GM21423 (cell line): ENCODE data around the gene SPAG16.
A peak's percentile ranks its signal among the peaks of the same experiment; 100 is the strongest.
"Not testable (repeated sequence)": the region's sequence is repeated elsewhere in the genome, so short reads cannot be mapped to it uniquely, and the experiment has no call there.

Experiments used
- ATAC-seq: cut with Tn5 transposase; IDR thresholded peaks from one replicate; pipeline ENCODE4 v1.9.1; 2021; ENCODE audit warnings: mild to moderate bottlenecking, moderate library complexity; ENCODE audit not compliant: unreplicated experiment

The SPAG16 gene

GRCh38 chr2:213688133-213688532, 403.9 kb downstream of the SPAG16 start:
- no peak for ATAC-seq

- not testable (repeated sequence) for ATAC-seq
Observed at GRCh38 chr2:213688825-213689224, 404.6 kb downstream of the SPAG16 start.

GRCh38 chr2:213689585-213689984, 405.3 kb downstream of the SPAG16 start:
- no peak for ATAC-seq

GRCh38 chr2:213691351-213691750, 407.1 kb downstream of the SPAG16 start:
- ATAC-seq = no peak

- no peak for ATAC-seq
Observed at GRCh38 chr2:213696442-213696841, 412.2 kb downstream of the SPAG16 start.

- not testable (repeated sequence) for ATAC-seq
Observed at GRCh38 chr2:213701365-213701764, 417.1 kb downstream of the SPAG16 start.

GRCh38 chr2:213703406-213704098, 419.3 kb downstream of the SPAG16 start:
- no peak for ATAC-seq

- no peak for ATAC-seq
Observed at GRCh38 chr2:213710164-213710563, 425.9 kb downstream of the SPAG16 start.

GRCh38 chr2:213718411-213718810, 434.1 kb downstream of the SPAG16 start:
- not testable (repeated sequence) for ATAC-seq

- ATAC-seq = no peak
Observed at GRCh38 chr2:213722565-213722964, 438.3 kb downstream of the SPAG16 start.

- ATAC-seq = no peak
Observed at GRCh38 chr2:213723041-213723560, 438.8 kb downstream of the SPAG16 start.

- no peak for ATAC-seq
Observed at GRCh38 chr2:213723707-213724106, 439.4 kb downstream of the SPAG16 start.

GRCh38 chr2:213726101-213726500, 441.8 kb downstream of the SPAG16 start:
- no peak for ATAC-seq

- ATAC-seq = peak; percentile 81
Observed at GRCh38 chr2:213733893-213734292, 449.6 kb downstream of the SPAG16 start.

- peak; percentile 66 for ATAC-seq
Observed at GRCh38 chr2:213740453-213740852, 456.2 kb downstream of the SPAG16 start.

- peak; percentile 63 for ATAC-seq
Observed at GRCh38 chr2:213751446-213751845, 467.2 kb downstream of the SPAG16 start.

GRCh38 chr2:213752575-213752974, 468.3 kb downstream of the SPAG16 start:
- no peak for ATAC-seq

GRCh38 chr2:213757525-213757924, 473.3 kb downstream of the SPAG16 start:
- no peak for ATAC-seq

- ATAC-seq = no peak
Observed at GRCh38 chr2:213763354-213763753, 479.1 kb downstream of the SPAG16 start.

GRCh38 chr2:213763963-213764362, 479.7 kb downstream of the SPAG16 start:
- ATAC-seq = no peak

GRCh38 chr2:213764849-213765248, 480.6 kb downstream of the SPAG16 start:
- no peak for ATAC-seq

GRCh38 chr2:213766062-213766461, 481.8 kb downstream of the SPAG16 start:
- peak; percentile 31 for ATAC-seq

GRCh38 chr2:213766465-213766901, 482.2 kb downstream of the SPAG16 start:
- peak; percentile 91 for ATAC-seq
